ENCODE measurements around the gene TRABD2B. TPM values are rescaled to one million over a fixed set of nuclear protein-coding genes. Genes with fewer than 3 reads are reported as not detected.

TRABD2B gene
- total and polyA plus RNA-seq, 2 of the 13 experiments (the other 11 are each of a cell fraction or from before 2014, with no cell fraction given), result 0.04 TPM; not detected in 1

- TF ChIP-seq THAP8 (CRISPR knock-in tag; IDR thresholded peaks at IDR 0.05; ENCODE audit: borderline replicate concordance) (no peak), ZNF460 (CRISPR knock-in tag; IDR thresholded peaks at IDR 0.05; ENCODE audit: borderline replicate concordance) (no peak), E2F1 (CRISPR knock-in tag; IDR thresholded peaks at IDR 0.05) (no peak), EP300 (IDR thresholded peaks at IDR 0.05; ENCODE audit: low read depth in 2 of 2, low read length in 2 of 2) (peak in 1 of 2 experiments; percentile 67; a peak in 2 of 4 replicates), EP300 (CRISPR knock-in tag; IDR thresholded peaks at IDR 0.05; ENCODE audit: borderline replicate concordance) (no peak), SOX13 (IDR thresholded peaks at IDR 0.05) (no peak), SOX13 (CRISPR knock-in tag; conservative IDR thresholded peaks at IDR 0.05 in 1 of 2, IDR thresholded peaks at IDR 0.05 in 1 of 2) (0 out of 4 replicates have a peak, but pooled peaks of 1 of the 2 experiments have one; percentile 31), HOXA3 (CRISPR knock-in tag; IDR thresholded peaks at IDR 0.05) (peak; percentile 34; the same call in 1 of the 2 replicates), HNRNPL (IDR thresholded peaks at IDR 0.05; ENCODE audit: low read depth, low read length) (no peak), MYC (CRISPR knock-in tag; IDR thresholded peaks at IDR 0.05; ENCODE audit: borderline replicate concordance) (peak; percentile 51), TAF15 (IDR thresholded peaks at IDR 0.05; ENCODE audit: low read depth, low read length, poor library complexity, severe bottlenecking) (no peak), AKAP8 (CRISPR knock-in tag; IDR thresholded peaks at IDR 0.05) (no peak), AHDC1 (CRISPR knock-in tag; IDR thresholded peaks at IDR 0.05; ENCODE audit: borderline replicate concordance) (peak; percentile 38; the same call in 1 of the 2 replicates), SMYD3 (CRISPR knock-in tag; IDR thresholded peaks at IDR 0.05) (no peak), DPF2 (CRISPR knock-in tag; IDR thresholded peaks at IDR 0.05; ENCODE audit: borderline replicate concordance, low read depth) (no peak; the same call in 1 of the 2 replicates), ZNF263 (CRISPR knock-in tag; IDR thresholded peaks at IDR 0.05) (peak; percentile 75), GZF1 (CRISPR knock-in tag; IDR thresholded peaks at IDR 0.05) (no peak), KMT2A (CRISPR knock-in tag; IDR thresholded peaks at IDR 0.05) (no peak), ONECUT2 (CRISPR knock-in tag; IDR thresholded peaks at IDR 0.05) (no peak), POLR2A (IDR thresholded peaks at IDR 0.05; ENCODE audit: insufficient read depth in 1 of 2, low read depth in 2 of 2, low read length in 2 of 2) (no peak)
These were observed 77.9 kb downstream of the TRABD2B start (continued) for GRCh38 chr1:47919113-47919833.
